ENCODE measurements around the gene CYBA. TPM values are rescaled to one million over a fixed set of nuclear protein-coding genes. Genes with fewer than 3 reads are reported as not detected.

The CYBA gene
- total and polyA plus RNA-seq, 2 of the 13 experiments (the other 11 are each of a cell fraction or from before 2014, with no cell fraction given): 196 to 250 TPM

GRCh38 chr16:88626646-88627045 lies 24.2 kb downstream of the CYBA start:
- DNase-seq (ENCODE audit: low spot score) (no peak), ATAC-seq (no peak), FAIRE-seq (no peak)
- Histone ChIP-seq H3K27ac (ENCODE audit: extremely low read length, insufficient read depth, low read length) (no peak overlapping the region), H3K27me3 (ENCODE audit: control insufficient read depth in 1 of 2, insufficient read depth in 2 of 2, low read length in 2 of 2) (no peaks in the 10 kb centered on the region), H3K9ac (ENCODE audit: insufficient read depth, low read depth, low read length) (no peak overlapping the region), H3K4me3 (replicated peaks in 1 of 3; ENCODE audit: insufficient read depth in 1 of 3, low read depth in 2 of 3, low read length in 3 of 3) (no peak overlapping the region), H3K4me2 (ENCODE audit: low read depth, low read length) (no peak overlapping the region), H3K79me2 (ENCODE audit: insufficient read depth, low read length) (no peaks in the 10 kb centered on the region), H3K9me3 (ENCODE audit: low read length) (no peaks in the 10 kb centered on the region), H2AFZ (ENCODE audit: low read length) (no peak overlapping the region), H4K20me1 (ENCODE audit: insufficient read depth, low read length) (peaks cover 3% of the 10 kb centered on the region; the same call in 1 of the 2 replicates), H3K4me1 (ENCODE audit: insufficient read depth, low read length) (no peaks in the 10 kb centered on the region), H3K36me3 (replicated peaks in 1 of 2; ENCODE audit: control insufficient read depth in 1 of 2, insufficient read depth in 2 of 2, low read length in 2 of 2) (peaks cover 49 to 92% of the 10 kb centered on the region in 2 experiments)
- ChIA-PET CTCF (ENCODE audit: low intra/inter-chr PET ratio, low total read pairs) (no interaction called here), POLR2A (interaction anchor here (1.6 kb wide), 1 partner anchor 23 kb away, joined by 6 read pairs; no protein-coding TSS in a partner anchor)
- intact Hi-C loops (cut with micrococcal nuclease; ENCODE audit: unreplicated experiment): no loop called here
- in situ Hi-C loops (cut with HindIII; ENCODE audit: extremely low pct_ligation_motif_present, low pct_unique_long_range_greater_than_20kb): no loop called here
- no TSS peak for BruUV-seq (replicated peaks)
- TF ChIP-seq IRF1 (CRISPR knock-in tag; IDR thresholded peaks at IDR 0.05; ENCODE audit: low read depth) (no peak), NR3C1 (CRISPR knock-in tag; IDR thresholded peaks at IDR 0.05) (no peak), HCFC1 (IDR thresholded peaks at IDR 0.05; ENCODE audit: low read depth, low read length) (no peak), ZNF839 (CRISPR knock-in tag; IDR thresholded peaks at IDR 0.05; ENCODE audit: borderline replicate concordance) (no peak), KDM5A (IDR thresholded peaks at IDR 0.05; ENCODE audit: borderline replicate concordance, low read length) (no peak), IKZF4 (CRISPR knock-in tag; IDR thresholded peaks at IDR 0.05; ENCODE audit: borderline replicate concordance, low read depth, not compliant biosample characterization) (no peak), ZNF468 (CRISPR knock-in tag; IDR thresholded peaks at IDR 0.05) (no peak), ASH2L (IDR thresholded peaks at IDR 0.05; ENCODE audit: insufficient read length, low read depth, low read length) (no peak), IRX3 (CRISPR knock-in tag; IDR thresholded peaks at IDR 0.05; ENCODE audit: borderline replicate concordance, low read depth) (no peak), ARID3A (IDR thresholded peaks at IDR 0.05; ENCODE audit: low read depth, low read length) (no peak), AHR (CRISPR knock-in tag; IDR thresholded peaks at IDR 0.05) (no peak), ZNF720 (CRISPR knock-in tag; IDR thresholded peaks at IDR 0.05) (no peak), NBN (conservative IDR thresholded peaks at IDR 0.05) (no peak), BRF2 (CRISPR knock-in tag; IDR thresholded peaks at IDR 0.05) (no peak), MTF2 (CRISPR knock-in tag; IDR thresholded peaks at IDR 0.05; ENCODE audit: borderline replicate concordance) (no peak), MTF1 (CRISPR knock-in tag; IDR thresholded peaks at IDR 0.05) (no peak), BRCA1 (CRISPR knock-in tag; IDR thresholded peaks at IDR 0.05) (no peak), ZNF580 (CRISPR knock-in tag; IDR thresholded peaks at IDR 0.05; ENCODE audit: borderline replicate concordance, low read depth) (no peak), SOX6 (IDR thresholded peaks at IDR 0.05) (no peak), SOX6 (CRISPR knock-in tag; IDR thresholded peaks at IDR 0.05) (no peak), ZNF563 (CRISPR knock-in tag; IDR thresholded peaks at IDR 0.05) (no peak)
- 93% methylated on average over 9 of the region's 9 CpGs for WGBS (ENCODE audit: low lambda C conversion rate)
